Parathyroid adenoma (tissue), 2 donors: ENCODE results near the gene SMAD4.

Experiments
- H2AFZ ChIP-seq: fragments of 300-600 bp; sonication (generic); one replicate; pipeline ENCODE4 v1.7.0; 2017; ENCODE audit warnings: antibody characterized with exemption, mild to moderate bottlenecking
- H3K27ac ChIP-seq: fragments of 300-600 bp; sonication (generic); one replicate; pipeline ENCODE4 v1.7.0; 2017
- H3K27me3 ChIP-seq: fragments of 300-600 bp; sonication (generic); one replicate; pipeline ENCODE4 v1.7.0; 2017; ENCODE audit warnings: low read length; ENCODE audit not compliant: control insufficient read depth, insufficient read depth
- H3K36me3 ChIP-seq: fragments of 300-600 bp; sonication (generic); one replicate; pipeline ENCODE4 v1.7.0; 2017; ENCODE audit warnings: low read length; ENCODE audit not compliant: control insufficient read depth, insufficient read depth
- H3K4me1 ChIP-seq: fragments of 300-600 bp; sonication (generic); one replicate; pipeline ENCODE4 v1.7.0; 2017; ENCODE audit warnings: control low read depth
- H3K4me2 ChIP-seq: fragments of 300-600 bp; sonication (generic); one replicate; pipeline ENCODE4 v1.7.0; 2017; ENCODE audit warnings: low read length
- H3K4me3 ChIP-seq: fragments of 300-600 bp; sonication (generic); one replicate; pipeline ENCODE4 v1.7.0; 2017; ENCODE audit warnings: low read depth, low read length
- H3K79me2 ChIP-seq: fragments of 300-600 bp; sonication (generic); one replicate; pipeline ENCODE4 v1.7.0; 2017; ENCODE audit warnings: control low read depth
- H3K9ac ChIP-seq: fragments of 300-600 bp; sonication (generic); one replicate; pipeline ENCODE4 v1.7.0; 2017; ENCODE audit warnings: mild to moderate bottlenecking
- H3K9me3 ChIP-seq: fragments of 300-600 bp; sonication (generic); one replicate; pipeline ENCODE4 v1.7.0; 2017; ENCODE audit warnings: low read length; ENCODE audit not compliant: control insufficient read depth
- TF ChIP-seq, protein P1 (sequence below): fragments of 300-600 bp; sonication (generic); IDR thresholded peaks from one replicate; pipeline ENCODE4 v1.7.0; 2017; ENCODE audit warnings: antibody characterized with exemption, mild to moderate bottlenecking
- donor health status: primary hyperparathyroidism.

Gene SMAD4

DNA sequence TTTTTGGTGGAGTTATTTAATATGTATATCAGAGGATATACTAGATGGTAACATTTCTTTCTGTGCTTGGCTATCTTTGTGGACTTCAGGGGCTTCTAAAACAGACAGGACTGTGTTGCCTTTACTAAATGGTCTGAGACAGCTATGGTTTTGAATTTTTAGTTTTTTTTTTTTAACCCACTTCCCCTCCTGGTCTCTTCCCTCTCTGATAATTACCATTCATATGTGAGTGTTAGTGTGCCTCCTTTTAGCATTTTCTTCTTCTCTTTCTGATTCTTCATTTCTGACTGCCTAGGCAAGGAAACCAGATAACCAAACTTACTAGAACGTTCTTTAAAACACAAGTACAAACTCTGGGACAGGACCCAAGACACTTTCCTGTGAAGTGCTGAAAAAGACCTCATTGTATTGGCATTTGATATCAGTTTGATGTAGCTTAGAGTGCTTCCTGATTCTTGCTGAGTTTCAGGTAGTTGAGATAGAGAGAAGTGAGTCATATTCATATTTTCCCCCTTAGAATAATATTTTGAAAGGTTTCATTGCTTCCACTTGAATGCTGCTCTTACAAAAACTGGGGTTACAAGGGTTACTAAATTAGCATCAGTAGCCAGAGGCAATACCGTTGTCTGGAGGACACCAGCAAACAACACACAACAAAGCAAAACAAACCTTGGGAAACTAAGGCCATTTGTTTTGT is 52.7 kb downstream of the SMAD4 start:
- Histone ChIP-seq H3K9me3 (no peaks in the 10 kb centered on the region), H3K4me1 (peaks cover 7% of the 10 kb centered on the region), H3K4me2 (no peak overlapping the region), H3K27ac (no peak overlapping the region), H3K9ac (no peak overlapping the region), H3K36me3 (no peaks in the 10 kb centered on the region), H3K79me2 (no peaks in the 10 kb centered on the region), H3K27me3 (no peaks in the 10 kb centered on the region), H3K4me3 (no peak overlapping the region), H2AFZ (no peak overlapping the region)
- TF ChIP-seq, protein P1, sequence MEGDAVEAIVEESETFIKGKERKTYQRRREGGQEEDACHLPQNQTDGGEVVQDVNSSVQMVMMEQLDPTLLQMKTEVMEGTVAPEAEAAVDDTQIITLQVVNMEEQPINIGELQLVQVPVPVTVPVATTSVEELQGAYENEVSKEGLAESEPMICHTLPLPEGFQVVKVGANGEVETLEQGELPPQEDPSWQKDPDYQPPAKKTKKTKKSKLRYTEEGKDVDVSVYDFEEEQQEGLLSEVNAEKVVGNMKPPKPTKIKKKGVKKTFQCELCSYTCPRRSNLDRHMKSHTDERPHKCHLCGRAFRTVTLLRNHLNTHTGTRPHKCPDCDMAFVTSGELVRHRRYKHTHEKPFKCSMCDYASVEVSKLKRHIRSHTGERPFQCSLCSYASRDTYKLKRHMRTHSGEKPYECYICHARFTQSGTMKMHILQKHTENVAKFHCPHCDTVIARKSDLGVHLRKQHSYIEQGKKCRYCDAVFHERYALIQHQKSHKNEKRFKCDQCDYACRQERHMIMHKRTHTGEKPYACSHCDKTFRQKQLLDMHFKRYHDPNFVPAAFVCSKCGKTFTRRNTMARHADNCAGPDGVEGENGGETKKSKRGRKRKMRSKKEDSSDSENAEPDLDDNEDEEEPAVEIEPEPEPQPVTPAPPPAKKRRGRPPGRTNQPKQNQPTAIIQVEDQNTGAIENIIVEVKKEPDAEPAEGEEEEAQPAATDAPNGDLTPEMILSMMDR: no peak

DNA sequence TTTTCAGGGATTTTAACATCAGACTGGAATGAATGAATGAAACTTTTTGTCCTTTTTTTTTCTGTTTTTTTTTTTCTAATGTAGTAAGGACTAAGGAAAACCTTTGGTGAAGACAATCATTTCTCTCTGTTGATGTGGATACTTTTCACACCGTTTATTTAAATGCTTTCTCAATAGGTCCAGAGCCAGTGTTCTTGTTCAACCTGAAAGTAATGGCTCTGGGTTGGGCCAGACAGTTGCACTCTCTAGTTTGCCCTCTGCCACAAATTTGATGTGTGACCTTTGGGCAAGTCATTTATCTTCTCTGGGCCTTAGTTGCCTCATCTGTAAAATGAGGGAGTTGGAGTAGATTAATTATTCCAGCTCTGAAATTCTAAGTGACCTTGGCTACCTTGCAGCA is 53.4 kb downstream of the SMAD4 start:
- no peak overlapping the region for H3K4me2 ChIP-seq
- H3K4me1 ChIP-seq: peaks cover 7% of the 10 kb centered on the region
- no peak overlapping the region for H2AFZ ChIP-seq
- no peak overlapping the region for H3K27ac ChIP-seq
- H3K4me3 ChIP-seq: no peak overlapping the region
- TF ChIP-seq, protein P1: no peak
- H3K36me3 ChIP-seq: no peaks in the 10 kb centered on the region
- H3K27me3 ChIP-seq: no peaks in the 10 kb centered on the region
- no peaks in the 10 kb centered on the region for H3K79me2 ChIP-seq
- H3K9ac ChIP-seq: no peak overlapping the region
- H3K9me3 ChIP-seq: no peaks in the 10 kb centered on the region

DNA sequence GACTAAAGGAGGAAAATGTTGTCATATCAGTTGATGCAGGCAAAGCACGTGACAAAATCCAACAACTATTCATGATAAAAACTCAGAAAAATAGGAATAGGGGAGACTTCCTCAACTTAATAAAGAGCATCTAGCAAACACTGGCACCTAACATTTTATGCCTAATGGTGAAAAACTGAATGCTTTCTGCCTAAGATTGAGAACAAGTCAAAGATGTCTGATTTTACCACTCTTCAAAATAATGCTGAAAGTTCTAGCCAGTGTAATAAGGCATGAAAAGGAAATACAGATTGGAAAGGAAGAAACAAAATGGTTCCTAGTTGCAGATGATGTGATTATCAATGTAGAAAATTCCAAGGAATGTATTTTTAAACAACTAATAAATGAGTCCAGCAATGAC is 58.4 kb downstream of the SMAD4 start:
- Histone ChIP-seq H2AFZ (no peak overlapping the region), H3K27ac (no peak overlapping the region), H3K9me3 (no peaks in the 10 kb centered on the region), H3K36me3 (no peaks in the 10 kb centered on the region), H3K4me2 (no peak overlapping the region), H3K9ac (no peak overlapping the region), H3K4me3 (no peak overlapping the region), H3K27me3 (no peaks in the 10 kb centered on the region), H3K4me1 (no peaks in the 10 kb centered on the region), H3K79me2 (no peaks in the 10 kb centered on the region)
- TF ChIP-seq, protein P1: no peak

DNA sequence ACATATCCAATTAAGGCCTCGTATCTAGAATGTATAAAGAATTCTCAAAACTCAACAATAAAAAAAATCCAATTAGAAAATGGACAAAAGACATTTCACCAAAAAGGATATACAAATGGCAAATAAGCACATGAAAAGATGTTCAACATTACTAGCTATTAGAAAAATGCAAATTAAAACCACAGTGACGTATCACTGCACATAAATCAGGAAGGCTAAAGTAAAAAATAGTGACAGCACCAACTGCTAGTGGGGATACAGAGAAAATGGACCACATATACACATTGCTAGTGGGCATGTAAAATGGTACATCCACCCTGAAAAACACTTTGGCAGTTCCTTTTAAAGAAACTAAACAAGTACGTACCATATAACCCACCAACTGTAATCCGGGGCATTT is 59.7 kb downstream of the SMAD4 start:
- Histone ChIP-seq H3K9me3 (no peaks in the 10 kb centered on the region), H3K4me3 (no peak overlapping the region), H3K4me1 (no peaks in the 10 kb centered on the region), H3K36me3 (no peaks in the 10 kb centered on the region), H3K27ac (no peak overlapping the region), H3K79me2 (no peaks in the 10 kb centered on the region), H3K9ac (no peak overlapping the region), H2AFZ (no peak overlapping the region), H3K4me2 (no peak overlapping the region), H3K27me3 (no peaks in the 10 kb centered on the region)
- TF ChIP-seq, protein P1: no peak

DNA sequence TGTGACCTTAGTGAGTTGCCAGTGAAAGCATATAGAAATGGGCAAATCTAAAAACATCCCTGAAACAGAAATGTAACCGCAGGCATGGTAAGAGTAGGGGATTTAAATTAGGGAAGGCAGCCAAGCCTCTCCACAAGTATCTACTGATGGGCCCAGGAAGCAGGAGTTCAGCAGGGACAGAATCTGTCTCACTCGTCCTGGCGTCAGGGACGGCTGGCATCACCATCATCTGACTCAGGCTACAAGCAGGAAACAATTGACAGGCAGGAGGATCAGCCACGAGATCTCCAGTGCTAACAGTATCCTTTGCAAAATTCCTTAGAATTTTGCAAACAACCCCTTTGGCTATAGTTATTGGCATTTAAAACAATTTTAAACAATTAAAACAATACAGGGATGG is 61.3 kb downstream of the SMAD4 start:
- Histone ChIP-seq H3K36me3 (no peaks in the 10 kb centered on the region), H3K79me2 (no peaks in the 10 kb centered on the region), H2AFZ (no peak overlapping the region), H3K27ac (no peak overlapping the region), H3K9me3 (no peaks in the 10 kb centered on the region), H3K27me3 (no peaks in the 10 kb centered on the region), H3K4me1 (no peaks in the 10 kb centered on the region), H3K4me2 (no peak overlapping the region), H3K9ac (no peak overlapping the region), H3K4me3 (no peak overlapping the region)
- TF ChIP-seq, protein P1: no peak
